H1 (cell line): Measurements from ENCODE around the gene KNCN. TPM values are rescaled to one million over a fixed set of nuclear protein-coding genes. Genes with fewer than 3 reads are reported as not detected.

Experiments used
- MAX ChIP-seq: IDR thresholded peaks from 2 replicates; pipeline ENCODE4 v1.6.1; 2012; ENCODE audit warnings: inconsistent platforms
- POLR2AphosphoS5 ChIP-seq: IDR thresholded peaks from 2 replicates; pipeline ENCODE4 v1.6.1; 2011; ENCODE audit warnings: low read depth, low read length
- RNF2 ChIP-seq: fragments of 200-900, 300-1000 bp; sonication (generic); IDR thresholded peaks from 2 replicates; pipeline ENCODE4 v1.7.1; 2016; ENCODE audit warnings: borderline replicate concordance, low read depth, mild to moderate bottlenecking, antibody characterized with exemption, low read length; ENCODE audit not compliant: poor library complexity, severe bottlenecking; ENCODE audit errors: missing control alignments
- polyA plus RNA-seq, 7 experiments: library from polyadenylated mRNA; depleted of rRNA in 3 of 7; stranded (reverse) in 5 of 7; unstranded in 2 of 7; fragments of >200 nt in 5 of 7; fragments of 200-250 nt in 2 of 7; gene quantifications; 1 replicate in 5 of 7; 2 replicates in 1 of 7; 4 replicates in 1 of 7; pipeline versions ENCODE4 v1.2.1 to v1.2.3, GENCODE V29; 2011 to 2013; ENCODE audit warnings: missing spikeins in 2 of 7, mixed read lengths in 2 of 7
- total RNA-seq: library from RNA; stranded (reverse); fragmentation: NEBNext Ultra II Directional; extraction: Animal tissue kit (Norgen Biotek cat#: 25700); gene quantifications from 2 replicates; pipeline ENCODE4 v1.2.1, GENCODE V29; 2021
- TF ChIP-seq, protein P1 (sequence below): IDR thresholded peaks from 2 replicates; pipeline ENCODE4 v1.6.1; 2011; ENCODE audit warnings: low read depth, mild to moderate bottlenecking, low read length; ENCODE audit not compliant: insufficient read depth
- TF ChIP-seq, protein P2 (sequence below): IDR thresholded peaks from 2 replicates; pipeline ENCODE4 v1.6.1; 2012; ENCODE audit warnings: low read length, inconsistent platforms

The KNCN gene
- total and polyA plus RNA-seq, 2 of the 8 experiments (the other 6 are each of a cell fraction or from before 2014, with no cell fraction given) = not detected

DNA sequence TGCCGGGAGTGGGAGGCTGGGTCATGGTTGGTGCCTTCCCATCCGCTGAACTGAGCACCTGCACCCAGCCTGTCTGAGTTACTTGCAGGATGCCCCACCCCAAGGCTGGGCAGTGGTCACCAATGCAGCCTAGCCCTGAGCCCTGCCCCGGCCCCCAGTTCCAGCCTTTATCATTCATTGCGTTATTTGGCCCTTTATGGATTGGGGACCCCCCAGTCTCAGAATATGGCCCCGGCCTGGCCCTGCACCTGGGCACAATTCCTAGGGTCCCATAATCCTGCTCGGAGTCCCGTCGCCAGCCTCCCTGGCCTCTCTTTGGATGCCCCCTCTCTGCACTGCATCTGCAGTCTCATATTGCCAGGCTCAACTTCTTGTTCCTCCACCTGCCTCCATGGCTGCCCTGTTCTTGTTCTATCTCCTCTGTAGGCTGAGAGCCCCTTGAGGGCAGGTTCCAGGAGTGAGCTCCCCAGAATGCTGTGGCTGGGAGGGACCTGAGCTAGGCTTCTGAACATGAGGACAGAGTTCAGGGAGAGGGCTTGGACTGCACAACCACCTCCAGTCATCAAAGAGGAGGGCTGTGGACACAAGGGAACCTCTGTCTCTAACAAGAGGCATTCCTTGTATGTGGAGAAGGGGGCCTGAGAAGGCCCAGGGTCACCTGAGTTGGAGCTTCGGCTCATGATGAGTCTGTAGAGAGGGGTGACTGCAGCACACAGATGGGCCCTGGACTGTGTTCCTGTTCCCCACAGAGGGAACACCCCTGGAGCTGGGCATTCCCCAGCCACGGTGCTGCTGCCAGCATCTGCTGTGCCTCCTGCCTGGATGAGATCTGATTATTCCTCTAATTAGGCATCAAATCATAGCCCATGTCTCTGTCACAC lies 1.1 kb upstream of the KNCN start (continued):
- TF ChIP-seq, protein P1, sequence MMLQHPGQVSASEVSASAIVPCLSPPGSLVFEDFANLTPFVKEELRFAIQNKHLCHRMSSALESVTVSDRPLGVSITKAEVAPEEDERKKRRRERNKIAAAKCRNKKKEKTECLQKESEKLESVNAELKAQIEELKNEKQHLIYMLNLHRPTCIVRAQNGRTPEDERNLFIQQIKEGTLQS = no peak
- no peak for TF ChIP-seq POLR2AphosphoS5
- no peak for TF ChIP-seq MAX
- TF ChIP-seq, protein P2, sequence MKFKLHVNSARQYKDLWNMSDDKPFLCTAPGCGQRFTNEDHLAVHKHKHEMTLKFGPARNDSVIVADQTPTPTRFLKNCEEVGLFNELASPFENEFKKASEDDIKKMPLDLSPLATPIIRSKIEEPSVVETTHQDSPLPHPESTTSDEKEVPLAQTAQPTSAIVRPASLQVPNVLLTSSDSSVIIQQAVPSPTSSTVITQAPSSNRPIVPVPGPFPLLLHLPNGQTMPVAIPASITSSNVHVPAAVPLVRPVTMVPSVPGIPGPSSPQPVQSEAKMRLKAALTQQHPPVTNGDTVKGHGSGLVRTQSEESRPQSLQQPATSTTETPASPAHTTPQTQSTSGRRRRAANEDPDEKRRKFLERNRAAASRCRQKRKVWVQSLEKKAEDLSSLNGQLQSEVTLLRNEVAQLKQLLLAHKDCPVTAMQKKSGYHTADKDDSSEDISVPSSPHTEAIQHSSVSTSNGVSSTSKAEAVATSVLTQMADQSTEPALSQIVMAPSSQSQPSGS = no peak
- TF ChIP-seq RNF2 = no peak
